ENCODE data around the gene SFTA2. TPM values are rescaled to one million over a fixed set of nuclear protein-coding genes. Genes with fewer than 3 reads are reported as not detected.
"Not testable (repeated sequence)": the region's sequence is repeated elsewhere in the genome, so short reads cannot be mapped to it uniquely, and the experiment has no call there.

The SFTA2 gene
- total and polyA plus RNA-seq, 2 experiments from 2014 or later: 8.8 TPM; not detected in 1

GRCh38 chr6:30913721-30914075 lies 18.3 kb downstream of the SFTA2 start:
- no peaks in the 10 kb centered on the region for H3K36me3 ChIP-seq (replicated peaks; ENCODE audit: insufficient read depth, low read depth)
- H3K9me2 ChIP-seq (replicated peaks; ENCODE audit: insufficient read depth): no peaks in the 10 kb centered on the region
- TF ChIP-seq EZH2 (IDR thresholded peaks at IDR 0.05; ENCODE audit: borderline replicate concordance): no peak
- TF ChIP-seq, protein P1, sequence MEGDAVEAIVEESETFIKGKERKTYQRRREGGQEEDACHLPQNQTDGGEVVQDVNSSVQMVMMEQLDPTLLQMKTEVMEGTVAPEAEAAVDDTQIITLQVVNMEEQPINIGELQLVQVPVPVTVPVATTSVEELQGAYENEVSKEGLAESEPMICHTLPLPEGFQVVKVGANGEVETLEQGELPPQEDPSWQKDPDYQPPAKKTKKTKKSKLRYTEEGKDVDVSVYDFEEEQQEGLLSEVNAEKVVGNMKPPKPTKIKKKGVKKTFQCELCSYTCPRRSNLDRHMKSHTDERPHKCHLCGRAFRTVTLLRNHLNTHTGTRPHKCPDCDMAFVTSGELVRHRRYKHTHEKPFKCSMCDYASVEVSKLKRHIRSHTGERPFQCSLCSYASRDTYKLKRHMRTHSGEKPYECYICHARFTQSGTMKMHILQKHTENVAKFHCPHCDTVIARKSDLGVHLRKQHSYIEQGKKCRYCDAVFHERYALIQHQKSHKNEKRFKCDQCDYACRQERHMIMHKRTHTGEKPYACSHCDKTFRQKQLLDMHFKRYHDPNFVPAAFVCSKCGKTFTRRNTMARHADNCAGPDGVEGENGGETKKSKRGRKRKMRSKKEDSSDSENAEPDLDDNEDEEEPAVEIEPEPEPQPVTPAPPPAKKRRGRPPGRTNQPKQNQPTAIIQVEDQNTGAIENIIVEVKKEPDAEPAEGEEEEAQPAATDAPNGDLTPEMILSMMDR (IDR thresholded peaks at IDR 0.05; ENCODE audit: poor library complexity): no peak
- no peak for TF ChIP-seq EZH2phosphoT487 (IDR thresholded peaks at IDR 0.05; ENCODE audit: low read depth, severe bottlenecking, unreplicated experiment)
- no peaks in the 10 kb centered on the region for H3K9me3 ChIP-seq (ENCODE audit: low read depth)
- H3K4me1 ChIP-seq (ENCODE audit: insufficient read depth): peaks cover 18% of the 10 kb centered on the region
- peak overlapping the region; percentile 82 for H3K27ac ChIP-seq
- WGBS (ENCODE audit: low lambda C conversion rate, missing lambda C conversion rate): 9% methylated on average over 31 of the region's 31 CpGs
- peaks cover 9% of the 10 kb centered on the region for H3K79me2 ChIP-seq
- DNase-seq (ENCODE audit: low spot score): no peak
- peak overlapping the region; percentile 44 for H2AFZ ChIP-seq
- peak overlapping the region; percentile 84 for H3K4me2 ChIP-seq
- H3K27me3 ChIP-seq: no peaks in the 10 kb centered on the region
- H4K20me1 ChIP-seq (ENCODE audit: insufficient read depth, poor library complexity, severe bottlenecking): no peaks in the 10 kb centered on the region
- no peak overlapping the region for H3K4me3 ChIP-seq

GRCh38 chr6:30912746-30913520 lies 19.0 kb downstream of the SFTA2 start:
- no peaks in the 10 kb centered on the region for H4K20me1 ChIP-seq (ENCODE audit: insufficient read depth, poor library complexity, severe bottlenecking)
- H3K27ac ChIP-seq: peak overlapping the region; percentile 82
- peaks cover 13% of the 10 kb centered on the region for H3K79me2 ChIP-seq
- peak overlapping the region; percentile 84 for H3K4me2 ChIP-seq
- no peak overlapping the region for H3K4me3 ChIP-seq
- DNase-seq (ENCODE audit: low spot score): no peak
- H3K9me2 ChIP-seq (replicated peaks; ENCODE audit: insufficient read depth): no peaks in the 10 kb centered on the region
- TF ChIP-seq EZH2 (IDR thresholded peaks at IDR 0.05; ENCODE audit: borderline replicate concordance) (no peak), EZH2phosphoT487 (IDR thresholded peaks at IDR 0.05; ENCODE audit: low read depth, severe bottlenecking, unreplicated experiment) (no peak)
- TF ChIP-seq, protein P1 (IDR thresholded peaks at IDR 0.05; ENCODE audit: poor library complexity): no peak
- WGBS (ENCODE audit: low lambda C conversion rate, missing lambda C conversion rate): 91% methylated on average over 8 of the region's 8 CpGs
- peak overlapping the region; percentile 44 for H2AFZ ChIP-seq
- no peaks in the 10 kb centered on the region for H3K9me3 ChIP-seq (ENCODE audit: low read depth)
- peaks cover 19% of the 10 kb centered on the region for H3K4me1 ChIP-seq (ENCODE audit: insufficient read depth)
- no peaks in the 10 kb centered on the region for H3K36me3 ChIP-seq (replicated peaks; ENCODE audit: insufficient read depth, low read depth)
- H3K27me3 ChIP-seq: no peaks in the 10 kb centered on the region

- not testable (repeated sequence) for H3K9me3 ChIP-seq (ENCODE audit: low read depth); H3K4me2 ChIP-seq; H3K36me3 ChIP-seq (replicated peaks; ENCODE audit: insufficient read depth, low read depth); H2AFZ ChIP-seq; DNase-seq (ENCODE audit: low spot score); H3K27me3 ChIP-seq; H3K9me2 ChIP-seq (replicated peaks; ENCODE audit: insufficient read depth); H3K4me3 ChIP-seq; H3K27ac ChIP-seq; H4K20me1 ChIP-seq (ENCODE audit: insufficient read depth, poor library complexity, severe bottlenecking)
- WGBS (ENCODE audit: low lambda C conversion rate, missing lambda C conversion rate): 92% methylated on average over 12 of the region's 12 CpGs
- peaks cover 16% of the 10 kb centered on the region for H3K4me1 ChIP-seq (ENCODE audit: insufficient read depth)
- peaks cover 13% of the 10 kb centered on the region for H3K79me2 ChIP-seq
Measured at GRCh38 chr6:30910473-30910872, 21.5 kb downstream of the SFTA2 start.

DNA sequence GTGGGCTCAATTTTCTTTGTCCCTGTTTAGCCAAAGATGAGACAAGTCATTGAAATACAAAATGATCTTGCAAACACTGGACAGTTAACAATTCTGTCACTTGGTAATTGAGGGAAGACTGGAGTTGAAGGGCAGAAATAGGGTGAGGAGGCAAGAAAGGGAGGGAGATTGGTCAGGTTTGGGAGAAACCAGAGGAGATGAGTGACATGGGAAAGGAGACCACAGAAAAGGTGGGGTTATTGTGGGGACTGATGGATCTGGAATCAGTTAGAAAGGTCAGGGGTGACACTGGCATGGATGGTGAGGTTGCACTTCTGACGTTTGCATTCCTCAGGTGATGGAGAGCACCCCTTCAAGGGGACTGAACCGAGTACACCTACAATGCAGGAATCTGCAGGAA lies 23.3 kb downstream of the SFTA2 start:
- Histone ChIP-seq H4K20me1 (ENCODE audit: insufficient read depth, poor library complexity, severe bottlenecking) (no peaks in the 10 kb centered on the region), H3K27me3 (no peaks in the 10 kb centered on the region), H3K27ac (peak overlapping the region; percentile 85), H2AFZ (peak overlapping the region; percentile 99), H3K9me2 (replicated peaks; ENCODE audit: insufficient read depth) (no peaks in the 10 kb centered on the region), H3K9me3 (ENCODE audit: low read depth) (no peaks in the 10 kb centered on the region), H3K4me2 (peak overlapping the region; percentile 92), H3K4me3 (peak overlapping the region; percentile 99), H3K79me2 (peaks cover 13% of the 10 kb centered on the region), H3K4me1 (ENCODE audit: insufficient read depth) (peaks cover 6% of the 10 kb centered on the region), H3K36me3 (replicated peaks; ENCODE audit: insufficient read depth, low read depth) (no peaks in the 10 kb centered on the region)
- WGBS (ENCODE audit: low lambda C conversion rate, missing lambda C conversion rate): 40% methylated on average over 2 of the region's 2 CpGs
- DNase-seq (ENCODE audit: low spot score): no peak
- TF ChIP-seq, protein P1 (IDR thresholded peaks at IDR 0.05; ENCODE audit: poor library complexity): no peak
- TF ChIP-seq EZH2 (IDR thresholded peaks at IDR 0.05; ENCODE audit: borderline replicate concordance): no peak
- TF ChIP-seq EZH2phosphoT487 (IDR thresholded peaks at IDR 0.05; ENCODE audit: low read depth, severe bottlenecking, unreplicated experiment): no peak
